GM18508 (cell line): Measurements from ENCODE around the gene ZNF792.
"Not testable (repeated sequence)": the region's sequence is repeated elsewhere in the genome, so short reads cannot be mapped to it uniquely, and the experiment has no call there.

Source experiments
- ATAC-seq: cut with Tn5 transposase; IDR thresholded peaks from one replicate; pipeline ENCODE4 v1.9.1; 2021; ENCODE audit warnings: moderate number of reproducible peaks; ENCODE audit not compliant: insufficient read depth, unreplicated experiment

Gene ZNF792

GRCh38 chr19:34963573-34964406 is at the start of gene ZNF792:
TSS of gene ZNF792 (minus strand) at chr19:34964229. CDS start at chr19:34963662, 567 bp downstream.
- ATAC-seq, result no peak

- ATAC-seq, result no peak
Observed at GRCh38 chr19:35013041-35013819, 49.2 kb upstream of the ZNF792 start.

- no peak for ATAC-seq
Observed at GRCh38 chr19:35011737-35012682, 48.0 kb upstream of the ZNF792 start.

GRCh38 chr19:35011091-35011689 is 47.2 kb upstream of the ZNF792 start:
- ATAC-seq, result no peak

- ATAC-seq, result no peak
Observed at GRCh38 chr19:35009424-35010415, 45.7 kb upstream of the ZNF792 start.

- no peak for ATAC-seq
Observed at GRCh38 chr19:35008891-35009341, 44.9 kb upstream of the ZNF792 start.

- not testable (repeated sequence) for ATAC-seq
Observed at GRCh38 chr19:35007427-35007826, 43.4 kb upstream of the ZNF792 start.

GRCh38 chr19:35006999-35007365 is 43.0 kb upstream of the ZNF792 start:
- ATAC-seq, result no peak

- ATAC-seq, result no peak
Observed at GRCh38 chr19:35006342-35006998, 42.4 kb upstream of the ZNF792 start.

- not testable (repeated sequence) for ATAC-seq
Observed at GRCh38 chr19:35006007-35006341, 41.9 kb upstream of the ZNF792 start.

GRCh38 chr19:35005256-35005977 is 41.4 kb upstream of the ZNF792 start:
- no peak for ATAC-seq

- ATAC-seq, result no peak
Observed at GRCh38 chr19:35004517-35005255, 40.7 kb upstream of the ZNF792 start.

GRCh38 chr19:35002037-35002535 is 38.1 kb upstream of the ZNF792 start:
- no peak for ATAC-seq

- no peak for ATAC-seq
Observed at GRCh38 chr19:35000647-35001501, 36.8 kb upstream of the ZNF792 start.

GRCh38 chr19:35000338-35000646 is 36.3 kb upstream of the ZNF792 start:
- ATAC-seq, result no peak
